Brain microvascular endothelial cell (primary cell): ENCODE results near the gene BTBD9.

ENCODE experiments used
- DNase-seq: peaks from one replicate; pipeline ENCODE4 v3.0.0-alpha.2; 2020
- H3K27ac ChIP-seq: fragments of 250-450 bp; sonication (Bioruptor Pico); 2 replicates; pipeline ENCODE4 v1.5.1; 2020; ENCODE audit warnings: mild to moderate bottlenecking, moderate library complexity
- H3K27me3 ChIP-seq: fragments of 250-450 bp; sonication (Bioruptor Pico); replicated peaks from 2 replicates; pipeline ENCODE4 v1.5.1; 2020; ENCODE audit warnings: mild to moderate bottlenecking
- H3K36me3 ChIP-seq: fragments of 250-450 bp; sonication (Bioruptor Pico); replicated peaks from 2 replicates; pipeline ENCODE4 v1.5.1; 2020; ENCODE audit warnings: mild to moderate bottlenecking
- H3K4me3 ChIP-seq: 2 replicates; pipeline ENCODE4 v1.5.1; 2011; ENCODE audit warnings: low read depth, mild to moderate bottlenecking, control low read depth, low read length, moderate library complexity
- CTCF ChIP-seq: IDR thresholded peaks from 2 replicates; pipeline ENCODE4 v1.5.1; 2011; ENCODE audit warnings: low read depth, mild to moderate bottlenecking, moderate library complexity, low read length, control low read depth, inconsistent platforms; ENCODE audit errors: missing control alignments
- in situ Hi-C: cut with HindIII; loops from 2 replicates; pipeline ENCODE4 v1.10.0; 2017; ENCODE audit warnings: low sequenced_read_pairs, low pct_ligation_motif_present

Gene BTBD9

GRCh38 chr6:38155144-38155543, 484.6 kb downstream of the BTBD9 start:
- H3K4me3 ChIP-seq = no peak overlapping the region
- TF ChIP-seq CTCF = no peak
- peaks cover 2% of the 10 kb centered on the region for H3K36me3 ChIP-seq
- peak; percentile 88 for DNase-seq
- H3K27me3 ChIP-seq = no peaks in the 10 kb centered on the region
- in situ Hi-C loops = no loop called here
- H3K27ac ChIP-seq = peak overlapping the region; percentile 96

DNA sequence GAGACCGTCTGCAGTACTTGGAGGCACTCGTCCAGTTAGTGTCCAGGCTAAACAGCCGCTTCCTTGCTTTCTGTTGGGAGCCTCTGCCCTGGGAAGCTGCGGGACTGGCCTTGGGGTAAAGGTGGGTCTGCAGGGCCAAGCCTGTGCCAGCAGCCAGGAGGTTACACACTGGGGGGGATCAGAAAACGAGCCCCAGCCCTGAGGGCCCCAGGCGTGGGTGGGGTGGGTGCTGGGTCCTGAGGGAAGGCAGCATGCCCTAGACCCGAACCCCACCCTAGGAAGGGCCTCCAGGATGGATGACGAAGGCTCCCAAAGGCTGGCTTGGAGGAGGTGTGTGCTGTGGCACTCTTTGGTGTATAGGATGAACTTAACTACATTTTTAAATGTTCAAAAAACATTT, 485.0 kb downstream of the BTBD9 start:
- TF ChIP-seq CTCF = no peak
- Histone ChIP-seq H3K27me3 (no peaks in the 10 kb centered on the region), H3K36me3 (peaks cover 2% of the 10 kb centered on the region), H3K4me3 (no peak overlapping the region), H3K27ac (peak overlapping the region; percentile 96)
- in situ Hi-C loops = no loop called here
- DNase-seq = no peak

DNA sequence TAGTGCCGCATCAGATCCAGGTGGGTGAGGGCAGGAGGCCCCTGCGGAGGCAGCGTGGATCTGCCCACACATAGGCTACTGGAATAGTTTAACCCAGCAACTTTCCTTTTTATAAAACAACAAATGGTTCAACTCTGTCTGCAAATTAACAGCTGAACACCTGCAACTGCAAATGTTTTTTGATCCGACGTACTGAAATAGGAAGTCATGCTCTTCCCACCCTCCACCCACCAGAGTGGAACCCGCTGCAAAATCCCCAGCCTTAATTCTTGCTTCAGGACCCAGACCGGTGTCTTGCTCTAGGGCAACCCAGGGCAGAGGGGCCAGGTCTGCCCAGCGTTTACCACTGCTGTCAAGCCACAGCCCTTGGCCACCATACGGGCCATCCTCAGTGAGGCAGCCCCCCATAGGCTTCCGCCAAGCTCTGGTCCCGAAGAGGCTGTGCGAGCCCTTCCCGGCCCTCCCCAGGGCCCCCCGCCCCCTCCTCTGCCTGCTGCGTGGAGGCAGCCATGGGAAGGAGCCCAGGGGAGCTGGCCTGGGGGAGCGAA, 485.9 kb downstream of the BTBD9 start:
- DNase-seq = no peak
- Histone ChIP-seq H3K27me3 (no peaks in the 10 kb centered on the region), H3K36me3 (peaks cover 2% of the 10 kb centered on the region), H3K4me3 (no peak overlapping the region), H3K27ac (no peak overlapping the region)
- in situ Hi-C loops = no loop called here
- TF ChIP-seq CTCF = no peak

- H3K4me3 ChIP-seq = no peak overlapping the region
- H3K27ac ChIP-seq = no peak overlapping the region
- no peak for DNase-seq
- in situ Hi-C loops = no loop called here
- H3K27me3 ChIP-seq = no peaks in the 10 kb centered on the region
- TF ChIP-seq CTCF = no peak
- H3K36me3 ChIP-seq = peaks cover 2% of the 10 kb centered on the region
These were observed 486.5 kb downstream of the BTBD9 start for GRCh38 chr6:38153076-38153797.

GRCh38 chr6:38152620-38153019, 487.1 kb downstream of the BTBD9 start:
- in situ Hi-C loops = no loop called here
- no peak overlapping the region for H3K4me3 ChIP-seq
- peaks cover 2% of the 10 kb centered on the region for H3K36me3 ChIP-seq
- DNase-seq = no peak
- no peak overlapping the region for H3K27ac ChIP-seq
- no peak for TF ChIP-seq CTCF
- H3K27me3 ChIP-seq = no peaks in the 10 kb centered on the region
